GM19455 (cell line): ENCODE measurements around the gene ALAS1.

Source experiments
- ATAC-seq: cut with Tn5 transposase; IDR thresholded peaks from one replicate; pipeline ENCODE4 v1.9.1; 2021; ENCODE audit not compliant: unreplicated experiment

Gene ALAS1

DNA sequence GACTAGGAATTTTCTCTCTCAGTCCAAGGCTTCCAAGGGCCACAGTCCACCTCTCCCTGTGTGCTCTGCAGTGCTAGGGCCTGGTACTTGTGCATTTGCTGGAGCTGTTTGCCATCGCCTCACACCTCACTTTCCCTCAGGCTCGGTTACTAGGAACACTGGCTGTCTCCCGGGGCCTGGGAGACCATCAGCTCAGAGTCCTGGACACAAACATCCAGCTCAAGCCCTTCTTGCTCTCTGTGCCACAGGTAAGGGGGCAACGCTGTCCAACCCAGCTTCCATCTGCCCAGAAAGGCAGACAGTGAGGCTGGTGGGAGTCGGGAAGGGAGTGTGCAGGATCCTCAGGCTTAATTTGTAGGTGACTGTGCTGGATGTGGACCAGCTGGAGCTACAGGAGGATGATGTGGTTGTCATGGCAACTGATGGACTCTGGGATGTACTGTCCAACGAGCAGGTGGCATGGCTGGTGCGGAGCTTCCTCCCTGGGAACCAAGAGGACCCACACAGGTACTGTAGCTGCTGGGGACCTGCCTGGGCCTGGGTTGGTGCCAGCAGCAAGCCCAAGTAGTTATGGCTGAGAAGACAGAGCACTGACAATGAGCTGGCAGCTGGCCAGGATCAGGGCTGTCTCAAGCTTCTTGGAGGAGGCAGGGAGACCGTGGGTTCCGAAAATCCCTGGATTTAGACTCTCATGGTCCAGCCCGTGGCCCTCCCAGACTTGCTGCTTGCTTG is 51.0 kb downstream of the ALAS1 start:
- ATAC-seq: no peak

DNA sequence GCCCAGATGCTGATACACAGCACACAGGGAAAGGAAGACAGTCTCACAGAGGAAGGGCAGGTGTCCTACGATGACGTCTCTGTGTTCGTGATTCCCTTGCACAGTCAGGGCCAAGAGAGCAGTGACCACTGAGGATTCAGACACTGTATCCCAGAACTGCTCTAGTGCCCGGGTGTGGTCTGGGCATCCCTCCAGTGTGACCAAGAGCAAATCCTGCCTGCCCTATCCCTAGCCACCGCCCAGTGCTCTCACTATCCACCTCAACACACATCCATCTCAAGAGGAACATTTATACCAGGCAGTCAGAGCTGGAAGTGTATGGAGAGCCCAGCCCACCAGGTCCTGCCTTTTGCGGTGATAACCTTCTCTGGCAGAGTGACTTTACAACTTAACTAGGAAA is 51.7 kb downstream of the ALAS1 start:
- ATAC-seq: no peak

DNA sequence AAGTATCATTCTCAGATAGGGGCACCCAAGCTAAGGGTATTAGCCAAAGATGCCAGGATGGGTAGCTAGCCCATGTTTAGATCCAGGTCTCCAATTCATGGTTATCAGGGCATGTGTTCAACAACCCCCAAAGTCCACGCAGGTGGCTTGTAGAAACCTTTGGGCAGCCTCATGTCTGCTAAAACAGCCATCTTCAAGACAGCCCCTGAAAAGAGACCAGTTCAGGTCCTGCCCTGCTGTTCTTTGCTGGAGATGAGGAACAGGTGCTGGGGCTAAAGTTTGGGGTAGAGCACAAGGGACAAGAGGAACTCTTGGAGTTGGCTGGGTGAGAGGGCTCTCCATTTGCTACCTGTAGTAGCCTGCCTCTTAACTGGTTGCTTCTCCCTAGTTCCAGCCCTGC is 52.2 kb downstream of the ALAS1 start:
- no peak for ATAC-seq

DNA sequence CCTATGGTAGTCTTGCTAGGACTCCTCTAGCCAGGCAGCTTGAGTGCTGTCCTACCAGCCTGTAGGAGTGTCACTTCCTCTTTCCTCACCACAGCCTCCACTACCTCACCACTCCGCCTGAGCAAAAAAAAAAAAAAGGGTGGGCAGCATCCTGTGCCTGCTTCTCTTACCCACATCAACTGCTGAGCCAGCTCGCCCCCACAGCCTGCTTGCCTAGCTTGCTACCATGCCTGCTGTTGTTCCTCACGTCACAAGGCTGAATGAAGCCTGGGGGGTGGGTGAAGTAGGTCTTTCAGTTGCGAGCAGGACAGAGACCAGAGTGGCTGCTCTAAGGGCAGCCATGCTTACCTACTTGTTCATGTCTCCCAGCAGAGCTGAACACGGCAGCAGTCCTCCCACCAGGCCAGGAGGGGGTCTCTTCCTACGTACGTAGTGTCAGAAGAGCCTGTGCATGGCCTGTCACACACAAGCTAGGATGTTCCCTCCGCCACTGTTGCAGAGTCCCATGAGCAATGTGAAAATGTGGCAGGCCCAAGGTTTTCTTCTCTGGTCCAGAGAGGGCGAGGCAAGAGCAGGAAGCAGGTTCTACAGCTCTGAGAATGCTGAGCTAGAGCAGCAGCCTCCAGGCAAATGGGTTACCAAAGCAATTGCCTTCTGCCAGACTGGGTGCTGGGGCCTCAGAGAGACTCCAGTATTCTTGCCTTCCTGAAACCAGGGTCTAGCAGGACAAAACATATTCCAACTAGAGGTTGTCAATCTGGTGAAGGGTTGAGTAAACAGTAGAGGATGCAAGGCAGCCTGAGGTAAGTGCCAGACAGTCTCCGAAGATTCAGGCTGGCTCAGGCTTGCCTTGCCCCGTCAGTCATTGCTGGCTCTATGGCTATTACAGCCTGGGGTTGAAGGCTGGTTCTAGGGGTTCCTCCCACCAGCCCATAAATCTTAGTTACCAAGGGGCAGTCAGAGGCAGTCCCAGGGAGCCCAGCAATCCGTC is 55.6 kb downstream of the ALAS1 start:
- ATAC-seq: peak; percentile 86

DNA sequence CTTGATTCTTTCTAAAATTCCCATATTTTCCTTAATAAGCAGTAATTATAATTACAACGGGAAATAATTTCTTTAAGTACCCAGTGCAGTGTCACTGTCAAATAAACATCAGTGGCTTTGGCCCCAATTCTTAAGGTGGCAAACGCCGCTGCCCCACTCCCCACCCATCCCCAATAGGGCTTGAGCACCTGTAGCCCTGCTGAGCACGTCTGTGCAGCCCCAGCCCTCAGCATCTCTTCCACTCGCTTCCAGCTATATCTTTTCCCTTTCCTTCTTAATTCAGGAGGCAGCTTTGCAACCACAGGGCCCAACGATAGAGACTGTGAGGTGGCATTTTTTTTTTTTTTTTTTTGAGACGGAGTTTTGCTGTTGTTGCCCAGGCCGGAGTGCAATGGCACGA is 56.6 kb downstream of the ALAS1 start:
- ATAC-seq: no peak

DNA sequence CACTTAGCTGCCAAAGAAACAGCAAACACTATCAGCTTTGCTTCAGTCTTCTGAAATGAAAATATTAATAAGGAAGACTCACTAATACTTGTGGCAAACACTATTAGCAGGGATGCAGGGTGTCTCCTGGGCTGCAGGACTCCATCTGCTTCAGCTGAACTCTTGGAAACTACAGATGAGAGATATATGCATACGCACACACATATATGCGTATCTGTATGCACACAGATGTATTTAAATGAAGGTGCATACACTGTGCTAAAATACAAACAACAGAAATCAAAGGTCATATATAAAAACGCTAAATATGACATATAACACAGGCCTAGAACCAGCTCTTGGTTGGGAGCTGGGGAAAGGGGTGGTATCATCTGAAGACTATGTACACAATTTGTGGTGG is 58.2 kb downstream of the ALAS1 start:
- ATAC-seq: no peak

DNA sequence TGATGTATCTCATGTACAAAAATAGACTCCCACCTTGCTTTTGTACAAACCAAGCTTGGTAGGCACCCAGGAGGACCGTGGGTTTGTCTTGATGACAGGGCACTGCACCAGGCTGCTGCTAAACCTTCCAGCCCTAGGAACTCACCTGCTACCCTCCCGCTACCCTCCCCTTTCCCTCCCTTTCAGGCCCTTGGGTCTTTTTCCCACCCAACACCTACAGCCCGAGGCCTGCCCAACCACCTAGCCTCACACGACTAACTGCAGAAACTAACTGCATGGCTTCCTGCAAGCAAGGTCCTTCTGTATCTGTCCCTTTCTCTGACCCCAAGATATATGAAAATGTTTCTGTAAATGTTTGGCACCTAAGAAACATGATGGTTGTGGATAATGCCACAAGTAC is 58.7 kb downstream of the ALAS1 start:
- no peak for ATAC-seq

DNA sequence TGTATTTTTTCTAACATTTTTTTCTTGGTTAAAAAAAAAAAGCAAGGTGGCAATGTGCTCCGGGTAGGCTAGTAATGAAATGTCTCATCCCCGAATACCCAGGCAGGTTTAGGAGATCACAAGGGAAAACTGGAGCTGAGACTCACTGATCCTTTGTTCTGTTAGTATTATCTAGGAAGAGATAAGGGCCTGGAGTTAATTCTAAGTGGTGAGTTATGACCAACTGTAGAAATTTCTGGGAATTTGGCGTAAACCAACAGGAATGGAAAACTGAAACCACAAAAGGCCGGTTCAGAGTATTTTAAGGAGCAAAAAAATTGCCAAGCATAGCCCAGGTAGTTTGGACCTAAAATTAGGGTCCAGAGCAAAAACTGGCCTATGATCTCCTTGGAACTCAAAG is 60.0 kb downstream of the ALAS1 start:
- ATAC-seq: no peak

DNA sequence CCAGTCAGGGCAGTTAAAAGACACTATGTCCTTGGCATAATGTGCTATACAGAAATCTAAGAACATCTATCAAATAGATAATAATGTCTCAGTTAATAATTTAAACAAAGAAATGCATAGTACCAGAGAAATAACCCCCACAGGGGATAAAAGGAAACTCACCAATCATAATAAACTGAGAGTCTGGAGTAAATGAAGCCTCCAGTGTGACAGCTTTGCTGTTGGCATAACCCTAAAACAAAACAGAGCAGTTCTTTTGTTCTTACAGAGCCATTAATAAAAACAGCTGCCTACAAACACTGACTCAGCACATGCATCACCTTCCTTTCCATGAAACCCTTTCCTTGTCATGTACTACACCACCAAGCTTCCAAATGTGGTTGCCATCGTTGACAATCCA is 61.1 kb downstream of the ALAS1 start:
- ATAC-seq: no peak

DNA sequence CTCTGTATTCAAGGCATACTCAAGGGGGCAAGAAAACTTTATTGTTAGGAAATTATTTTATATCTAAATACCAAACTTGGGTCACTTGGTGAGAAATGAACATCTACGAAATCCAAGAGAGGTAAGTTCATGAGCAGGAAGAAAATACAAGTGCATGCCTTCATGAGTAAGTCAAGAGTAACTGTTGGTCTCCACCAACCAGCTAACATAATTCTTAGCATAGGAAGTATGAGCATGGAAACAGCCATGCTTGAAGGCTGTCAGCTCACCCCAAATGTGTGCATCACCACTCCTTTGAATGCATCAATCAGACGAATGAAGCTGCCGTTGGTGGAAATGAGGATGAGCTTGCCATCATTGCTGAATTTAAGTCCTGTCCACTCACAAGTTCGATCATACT is 61.5 kb downstream of the ALAS1 start:
- ATAC-seq: no peak

DNA sequence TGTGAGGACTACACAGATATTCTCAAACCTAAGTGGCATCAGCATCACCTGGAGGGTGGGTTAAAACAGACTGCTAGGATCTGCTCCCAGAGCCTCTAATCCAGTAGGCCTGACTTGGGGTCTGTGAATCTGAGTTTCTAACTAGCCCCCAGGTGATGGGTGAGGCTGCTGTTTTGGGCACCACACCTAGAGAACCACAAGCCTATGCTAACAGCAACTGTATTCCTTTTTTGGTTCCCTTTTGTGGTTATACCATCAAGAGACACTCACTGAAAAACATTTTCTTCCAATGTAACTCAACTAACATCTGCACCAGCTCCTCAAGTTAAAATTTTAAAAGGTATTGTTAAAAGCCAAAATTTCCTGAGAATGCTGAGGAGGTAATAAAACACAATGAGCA is 64.5 kb downstream of the ALAS1 start:
- no peak for ATAC-seq
